Measurements from ENCODE around the gene PTPA. TPM values are rescaled to one million over a fixed set of nuclear protein-coding genes. Genes with fewer than 3 reads are reported as not detected.
A peak's percentile ranks its signal among the peaks of the same experiment; 100 is the strongest.
"Not testable (repeated sequence)": the region's sequence is repeated elsewhere in the genome, so short reads cannot be mapped to it uniquely, and the experiment has no call there.

The PTPA gene
- total RNA-seq, 2 experiments from 2014 or later = 83.0 to 94.5 TPM

GRCh38 chr9:129156163-129156562 lies 44.9 kb downstream of the PTPA start:
- Mint-ChIP-seq H3K27me3 (ENCODE audit: low read depth) (no peaks in the 10 kb centered on the region), H3K4me3 (no peak overlapping the region), H3K36me3 (ENCODE audit: low read depth) (peaks cover 7% of the 10 kb centered on the region), H3K4me1 (ENCODE audit: low read depth) (no peaks in the 10 kb centered on the region), H3K27ac (no peak overlapping the region), H3K9me3 (no peaks in the 10 kb centered on the region)
- CTCF ChIA-PET = no interaction called here
- intact Hi-C loops (cut with micrococcal nuclease) = no loop called here
- DNase-seq = no peak

- intact Hi-C loops (cut with micrococcal nuclease) = no loop called here
- no peak for DNase-seq
- CTCF ChIA-PET = interaction anchor here (0.5 to 5.5 kb wide), 6 partner anchors 9 to 463 kb away, joined by 3 to 29 read pairs (median 3); no protein-coding TSS in a partner anchor
- Mint-ChIP-seq H3K27me3 (ENCODE audit: low read depth) (no peaks in the 10 kb centered on the region), H3K27ac (no peak overlapping the region), H3K4me1 (ENCODE audit: low read depth) (no peaks in the 10 kb centered on the region), H3K36me3 (ENCODE audit: low read depth) (no peaks in the 10 kb centered on the region), H3K4me3 (no peak overlapping the region), H3K9me3 (no peaks in the 10 kb centered on the region)
Observed at GRCh38 chr9:129160712-129161533, 49.7 kb downstream of the PTPA start.

- Mint-ChIP-seq H3K27me3 (ENCODE audit: low read depth) (no peaks in the 10 kb centered on the region), H3K9me3 (no peaks in the 10 kb centered on the region), H3K36me3 (ENCODE audit: low read depth) (no peaks in the 10 kb centered on the region), H3K4me3 (no peak overlapping the region), H3K27ac (no peak overlapping the region), H3K4me1 (ENCODE audit: low read depth) (peaks cover 2% of the 10 kb centered on the region)
- intact Hi-C loops (cut with micrococcal nuclease) = no loop called here
- CTCF ChIA-PET = interaction anchor here (0.5 to 5.5 kb wide), 6 partner anchors 9 to 463 kb away, joined by 3 to 29 read pairs (median 3); no protein-coding TSS in a partner anchor
- DNase-seq = no peak
Observed at GRCh38 chr9:129161534-129161837, 50.3 kb downstream of the PTPA start.

- Mint-ChIP-seq H3K9me3 (no peaks in the 10 kb centered on the region), H3K4me1 (ENCODE audit: low read depth) (peaks cover 12% of the 10 kb centered on the region), H3K27me3 (ENCODE audit: low read depth) (no peaks in the 10 kb centered on the region), H3K36me3 (ENCODE audit: low read depth) (no peaks in the 10 kb centered on the region), H3K4me3 (no peak overlapping the region), H3K27ac (no peak overlapping the region)
- CTCF ChIA-PET = interaction anchor here (1.3 to 5.5 kb wide), 2 partner anchors 10 to 575 kb away, joined by 3 to 29 read pairs; no protein-coding TSS in a partner anchor
- intact Hi-C loops (cut with micrococcal nuclease) = no loop called here
- DNase-seq = no peak
Observed at GRCh38 chr9:129162497-129163197, 51.4 kb downstream of the PTPA start.

GRCh38 chr9:129163198-129163670 lies 52.0 kb downstream of the PTPA start:
- DNase-seq; intact Hi-C loops (cut with micrococcal nuclease); H3K36me3 Mint-ChIP-seq (ENCODE audit: low read depth); H3K27ac Mint-ChIP-seq; H3K9me3 Mint-ChIP-seq; H3K27me3 Mint-ChIP-seq (ENCODE audit: low read depth); H3K4me3 Mint-ChIP-seq: not testable (repeated sequence)
- CTCF ChIA-PET = interaction anchor here (1.3 to 5.5 kb wide), 2 partner anchors 10 to 575 kb away, joined by 3 to 29 read pairs; no protein-coding TSS in a partner anchor
- H3K4me1 Mint-ChIP-seq (ENCODE audit: low read depth) = peaks cover 17% of the 10 kb centered on the region

GRCh38 chr9:129163753-129164152 lies 52.5 kb downstream of the PTPA start:
- CTCF ChIA-PET = interaction anchor here (5.5 kb wide), 1 partner anchor 9 kb away, joined by 29 read pairs; no protein-coding TSS in a partner anchor
- Mint-ChIP-seq H3K9me3 (no peaks in the 10 kb centered on the region), H3K36me3 (ENCODE audit: low read depth) (no peaks in the 10 kb centered on the region), H3K27ac (no peak overlapping the region), H3K27me3 (ENCODE audit: low read depth) (no peaks in the 10 kb centered on the region), H3K4me1 (ENCODE audit: low read depth) (peaks cover 17% of the 10 kb centered on the region), H3K4me3 (no peak overlapping the region)
- intact Hi-C loops (cut with micrococcal nuclease) = no loop called here
- DNase-seq = no peak

GRCh38 chr9:129164246-129164930 lies 53.2 kb downstream of the PTPA start:
- no peaks in the 10 kb centered on the region for H3K36me3 Mint-ChIP-seq (ENCODE audit: low read depth)
- DNase-seq = no peak
- H3K9me3 Mint-ChIP-seq = no peaks in the 10 kb centered on the region
- no peaks in the 10 kb centered on the region for H3K27me3 Mint-ChIP-seq (ENCODE audit: low read depth)
- CTCF ChIA-PET = interaction anchor here (0.6 to 5.5 kb wide), 3 partner anchors 9 to 234 kb away, joined by 3 to 29 read pairs (median 3); no protein-coding TSS in a partner anchor
- no peak overlapping the region for H3K4me3 Mint-ChIP-seq
- H3K4me1 Mint-ChIP-seq (ENCODE audit: low read depth) = peaks cover 17% of the 10 kb centered on the region
- no peak overlapping the region for H3K27ac Mint-ChIP-seq
- intact Hi-C loops (cut with micrococcal nuclease) = no loop called here

GRCh38 chr9:129165198-129165597 lies 54.0 kb downstream of the PTPA start:
- Mint-ChIP-seq H3K9me3 (no peaks in the 10 kb centered on the region), H3K27me3 (ENCODE audit: low read depth) (no peaks in the 10 kb centered on the region), H3K27ac (no peak overlapping the region), H3K4me1 (ENCODE audit: low read depth) (peaks cover 20% of the 10 kb centered on the region), H3K4me3 (no peak overlapping the region), H3K36me3 (ENCODE audit: low read depth) (no peaks in the 10 kb centered on the region)
- CTCF ChIA-PET = interaction anchor here (0.7 to 5.5 kb wide), 3 partner anchors 8 to 33 kb away, joined by 3 to 29 read pairs (median 14); no protein-coding TSS in a partner anchor
- intact Hi-C loops (cut with micrococcal nuclease) = no loop called here
- no peak for DNase-seq

GRCh38 chr9:129166623-129167557 lies 55.7 kb downstream of the PTPA start:
- intact Hi-C loops (cut with micrococcal nuclease) = no loop called here
- peak overlapping the region; percentile 18 for H3K27ac Mint-ChIP-seq
- peaks cover 22% of the 10 kb centered on the region for H3K4me1 Mint-ChIP-seq (ENCODE audit: low read depth)
- no peaks in the 10 kb centered on the region for H3K9me3 Mint-ChIP-seq
- CTCF ChIA-PET = interaction anchor here (0.9 to 3.5 kb wide), 8 partner anchors 11 to 457 kb away, joined by 3 to 25 read pairs (median 4); partner anchors contain the start of gene IER5L
- peak overlapping the region; percentile 67 for H3K4me3 Mint-ChIP-seq
- DNase-seq = peak; percentile 58
- no peaks in the 10 kb centered on the region for H3K36me3 Mint-ChIP-seq (ENCODE audit: low read depth)
- no peaks in the 10 kb centered on the region for H3K27me3 Mint-ChIP-seq (ENCODE audit: low read depth)

- no peak overlapping the region for H3K27ac Mint-ChIP-seq
- CTCF ChIA-PET = interaction anchor here (1.4 to 1.8 kb wide), 2 partner anchors 10 to 39 kb away, joined by 3 to 5 read pairs; no protein-coding TSS in a partner anchor
- no peak for DNase-seq
- no peaks in the 10 kb centered on the region for H3K9me3 Mint-ChIP-seq
- intact Hi-C loops (cut with micrococcal nuclease) = no loop called here
- no peaks in the 10 kb centered on the region for H3K36me3 Mint-ChIP-seq (ENCODE audit: low read depth)
- H3K27me3 Mint-ChIP-seq (ENCODE audit: low read depth) = no peaks in the 10 kb centered on the region
- peaks cover 24% of the 10 kb centered on the region for H3K4me1 Mint-ChIP-seq (ENCODE audit: low read depth)
- H3K4me3 Mint-ChIP-seq = no peak overlapping the region
Observed at GRCh38 chr9:129170229-129170628, 59.0 kb downstream of the PTPA start.

Data from activated naive CD4-positive, alpha-beta T cell treated with anti-CD3 and anti-CD28 coated beads for 36 hours (primary cell).